ENCODE data around the gene UQCRQ.
A peak's percentile ranks its signal among the peaks of the same experiment; 100 is the strongest.

The UQCRQ gene

DNA sequence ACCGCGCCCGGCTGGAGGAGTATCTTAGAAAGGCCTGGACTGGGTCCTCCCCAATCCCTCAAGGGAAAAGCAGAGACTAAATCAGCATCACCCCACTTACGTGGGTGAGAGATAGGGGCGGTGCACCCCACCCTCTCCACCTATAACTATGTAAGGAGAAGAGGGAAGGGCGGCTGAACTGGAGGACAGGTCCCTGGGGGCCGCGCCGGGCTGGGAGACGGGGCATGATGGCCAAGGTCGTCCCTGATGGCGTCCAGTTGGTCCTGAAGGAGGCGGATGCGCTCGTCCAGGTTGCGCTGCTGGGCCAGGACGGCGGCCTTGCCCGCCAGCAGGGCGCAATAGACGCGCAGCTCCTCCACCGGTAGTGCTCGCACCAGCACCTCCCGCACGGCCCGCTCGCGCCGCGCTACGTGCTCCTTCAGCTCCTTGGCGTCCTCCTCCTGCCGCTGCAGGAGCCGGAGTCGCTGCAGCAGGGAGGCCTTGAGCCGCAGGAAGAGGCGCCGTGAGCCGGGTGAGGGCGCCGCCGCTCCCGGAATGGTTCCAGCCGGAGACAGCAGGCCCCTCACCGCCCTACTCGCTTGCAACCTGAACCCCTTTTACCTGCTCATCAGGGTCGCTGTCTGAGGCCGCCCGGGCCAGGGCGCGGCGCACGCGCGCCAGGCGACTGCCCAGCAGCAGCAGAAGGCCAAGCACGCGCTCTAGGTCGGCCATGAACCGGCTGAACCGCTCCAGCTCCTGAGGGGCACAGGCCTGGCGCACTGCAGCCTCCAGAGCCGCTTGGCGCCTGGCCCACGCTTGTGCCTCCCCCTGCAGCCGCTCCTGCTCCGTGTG lies 43.6 kb upstream of the UQCRQ start:
- TF ChIP-seq, protein P1, sequence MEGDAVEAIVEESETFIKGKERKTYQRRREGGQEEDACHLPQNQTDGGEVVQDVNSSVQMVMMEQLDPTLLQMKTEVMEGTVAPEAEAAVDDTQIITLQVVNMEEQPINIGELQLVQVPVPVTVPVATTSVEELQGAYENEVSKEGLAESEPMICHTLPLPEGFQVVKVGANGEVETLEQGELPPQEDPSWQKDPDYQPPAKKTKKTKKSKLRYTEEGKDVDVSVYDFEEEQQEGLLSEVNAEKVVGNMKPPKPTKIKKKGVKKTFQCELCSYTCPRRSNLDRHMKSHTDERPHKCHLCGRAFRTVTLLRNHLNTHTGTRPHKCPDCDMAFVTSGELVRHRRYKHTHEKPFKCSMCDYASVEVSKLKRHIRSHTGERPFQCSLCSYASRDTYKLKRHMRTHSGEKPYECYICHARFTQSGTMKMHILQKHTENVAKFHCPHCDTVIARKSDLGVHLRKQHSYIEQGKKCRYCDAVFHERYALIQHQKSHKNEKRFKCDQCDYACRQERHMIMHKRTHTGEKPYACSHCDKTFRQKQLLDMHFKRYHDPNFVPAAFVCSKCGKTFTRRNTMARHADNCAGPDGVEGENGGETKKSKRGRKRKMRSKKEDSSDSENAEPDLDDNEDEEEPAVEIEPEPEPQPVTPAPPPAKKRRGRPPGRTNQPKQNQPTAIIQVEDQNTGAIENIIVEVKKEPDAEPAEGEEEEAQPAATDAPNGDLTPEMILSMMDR (conservative IDR thresholded peaks at IDR 0.05; ENCODE audit: low read depth, low read length) = peak; percentile 8
- H3K4me3 ChIP-seq (ENCODE audit: low read length) = peak overlapping the region; percentile 32
- peak; percentile 19 for DNase-seq (ENCODE audit: low read depth)

DNA sequence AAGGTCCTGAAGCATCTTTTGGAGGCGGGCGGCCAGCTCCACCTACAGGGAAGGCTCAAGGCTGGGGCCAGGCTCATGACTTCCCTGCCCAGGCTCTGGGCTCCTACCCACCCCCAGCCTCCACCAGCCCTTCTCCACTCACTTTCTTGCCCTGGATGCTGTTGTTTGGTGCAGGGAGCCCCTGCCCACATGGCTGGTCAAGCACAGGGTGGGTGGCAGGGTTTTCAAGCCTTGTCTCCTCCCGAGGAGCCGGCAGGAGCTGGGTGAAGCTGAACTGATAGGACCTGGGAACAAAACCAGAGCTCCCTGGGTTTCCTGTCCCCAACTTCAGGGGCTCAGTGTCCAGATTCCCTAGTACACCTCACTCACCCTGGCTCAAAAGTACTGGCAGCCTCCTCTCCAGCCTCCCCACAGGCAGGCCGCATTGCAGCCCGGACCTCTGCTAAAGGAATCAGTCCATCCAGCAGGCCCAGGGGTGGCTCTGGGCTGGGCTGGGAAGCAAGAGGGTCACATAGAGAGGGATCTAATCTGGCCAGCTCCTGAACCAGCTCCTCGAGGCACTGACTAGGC lies 42.9 kb upstream of the UQCRQ start:
- no peak overlapping the region for H3K4me3 ChIP-seq (ENCODE audit: low read length)
- DNase-seq (ENCODE audit: low read depth) = no peak
- TF ChIP-seq, protein P1 (conservative IDR thresholded peaks at IDR 0.05; ENCODE audit: low read depth, low read length) = no peak

DNA sequence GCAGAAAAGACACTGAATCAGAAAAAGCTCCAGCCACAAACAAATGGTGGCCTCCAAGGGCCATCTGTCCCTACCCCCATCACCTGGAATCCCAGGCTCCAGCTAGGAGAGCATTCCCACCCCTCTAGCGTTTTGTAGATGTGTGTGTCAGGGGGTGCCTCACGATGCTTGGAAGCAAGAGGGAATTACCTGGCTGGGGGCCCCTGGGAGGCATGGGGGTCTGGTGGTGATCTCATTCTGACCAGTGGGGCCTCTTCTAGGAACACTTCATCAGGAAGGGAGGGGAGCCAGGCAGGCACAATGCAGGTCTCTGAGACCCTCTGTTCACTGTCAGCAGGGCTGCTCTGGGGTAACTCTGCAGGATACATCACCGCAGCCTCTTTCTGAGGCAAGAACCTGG lies 42.0 kb upstream of the UQCRQ start:
- DNase-seq (ENCODE audit: low read depth) = no peak
- no peak overlapping the region for H3K4me3 ChIP-seq (ENCODE audit: low read length)
- TF ChIP-seq, protein P1 (conservative IDR thresholded peaks at IDR 0.05; ENCODE audit: low read depth, low read length) = no peak

DNA sequence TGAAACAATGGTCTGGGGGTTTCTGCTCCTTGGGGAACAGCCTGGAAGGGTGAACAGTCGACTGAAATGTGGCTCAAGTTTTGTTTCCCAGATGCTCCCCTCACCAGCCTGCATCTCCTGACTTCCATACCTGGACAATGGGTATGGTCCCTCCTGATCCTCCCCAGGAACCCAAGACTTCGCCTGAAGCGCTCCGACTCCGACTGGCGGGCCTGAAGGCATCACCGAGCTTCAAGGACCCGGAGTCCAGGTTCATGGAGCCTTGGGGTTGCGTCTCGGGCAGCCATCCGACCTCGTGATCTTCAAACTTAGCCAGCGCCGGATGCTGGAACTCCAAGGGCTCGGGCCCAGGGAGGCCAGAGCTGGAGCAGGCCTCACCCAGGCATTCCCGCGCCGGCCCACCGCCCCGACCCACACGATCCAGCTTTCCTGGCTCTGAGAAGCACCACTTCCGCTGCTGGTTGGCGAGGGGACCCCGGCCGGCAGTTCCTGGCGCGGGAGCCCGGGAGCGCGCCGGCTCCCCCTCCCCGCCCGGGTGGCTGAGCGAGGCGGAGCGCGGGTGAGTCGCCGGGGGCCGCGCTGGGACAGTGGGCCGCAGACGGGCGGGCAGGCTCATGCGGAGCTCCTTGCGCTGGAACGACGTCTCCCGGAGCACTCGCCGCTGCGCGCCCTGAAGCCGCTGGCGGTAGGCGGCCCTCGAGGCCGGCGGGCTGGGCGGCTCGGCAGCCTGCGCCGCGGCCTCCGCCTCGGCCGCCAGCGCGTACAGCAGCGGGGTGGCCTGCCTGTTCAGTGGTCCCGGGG lies 41.2 kb upstream of the UQCRQ start:
- TF ChIP-seq, protein P1 (conservative IDR thresholded peaks at IDR 0.05; ENCODE audit: low read depth, low read length) = no peak
- DNase-seq (ENCODE audit: low read depth) = no peak
- H3K4me3 ChIP-seq (ENCODE audit: low read length) = no peak overlapping the region

DNA sequence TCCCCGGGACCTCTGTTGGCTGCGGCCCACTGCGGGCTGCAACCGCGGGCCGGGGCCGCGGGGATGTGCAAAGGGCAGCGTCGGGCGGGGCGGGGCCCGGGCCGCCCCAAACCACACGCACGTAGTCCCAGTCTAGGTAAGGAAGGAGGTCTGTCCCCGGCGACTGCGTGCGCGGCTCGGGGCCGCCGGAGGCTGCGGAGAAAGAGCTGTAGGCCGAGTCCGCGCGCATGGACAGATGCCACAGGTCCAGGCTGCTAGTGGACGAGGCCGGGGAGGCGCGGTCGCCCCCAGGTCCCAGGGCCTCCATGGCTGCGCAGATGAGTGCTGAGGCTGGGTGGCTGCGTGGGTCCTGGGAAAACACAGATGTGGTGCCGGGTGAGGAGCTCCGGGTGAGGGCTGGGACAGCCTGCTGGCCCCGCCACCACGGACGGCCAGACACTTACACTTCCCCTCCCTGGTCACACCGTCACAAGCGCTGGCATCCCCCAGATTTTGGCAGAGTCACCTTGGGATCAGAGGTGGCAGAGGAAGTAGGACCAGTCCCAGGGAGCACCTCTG lies 40.5 kb upstream of the UQCRQ start:
- TF ChIP-seq, protein P1 (conservative IDR thresholded peaks at IDR 0.05; ENCODE audit: low read depth, low read length) = no peak
- H3K4me3 ChIP-seq (ENCODE audit: low read length) = no peak overlapping the region
- DNase-seq (ENCODE audit: low read depth) = no peak

DNA sequence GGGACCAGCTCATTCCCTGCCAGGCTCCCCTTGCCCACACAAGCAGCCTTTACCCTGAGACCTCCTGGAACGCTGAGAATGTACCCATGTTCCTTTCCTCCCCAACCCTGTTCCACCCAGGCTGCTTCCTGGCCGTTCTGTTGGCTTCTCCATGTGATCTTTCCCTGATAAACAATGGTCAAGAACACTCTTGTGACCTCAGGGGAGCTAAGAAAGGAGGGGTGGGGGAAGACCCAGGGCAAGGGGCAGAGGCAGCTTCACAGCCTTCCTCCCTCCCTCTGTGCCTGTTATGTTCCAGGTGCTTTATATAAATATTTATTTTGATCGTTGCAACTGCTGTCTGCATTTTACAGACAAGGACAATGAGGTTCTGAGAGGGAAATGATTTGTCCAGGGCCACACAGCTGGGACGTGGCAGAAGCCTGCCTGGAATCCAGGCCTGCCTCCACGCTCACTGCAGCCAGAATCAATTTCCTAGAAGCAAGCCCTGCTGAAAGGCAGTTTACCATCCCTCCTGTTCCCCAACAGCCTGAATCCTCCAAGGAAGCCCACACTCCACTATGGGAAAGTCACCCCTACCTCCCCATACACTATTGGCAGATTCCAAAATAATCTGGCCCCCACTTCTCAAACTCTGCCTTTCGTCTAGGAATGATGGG lies 39.9 kb upstream of the UQCRQ start:
- DNase-seq (ENCODE audit: low read depth) = no peak

More for the DNA sequence above, 39.9 kb upstream of the UQCRQ start:
- no peak overlapping the region for H3K4me3 ChIP-seq (ENCODE audit: low read length)
- TF ChIP-seq, protein P1 (conservative IDR thresholded peaks at IDR 0.05; ENCODE audit: low read depth, low read length) = no peak
